Smooth muscle cell (in vitro differentiated cells): Measurements from ENCODE around the gene BTBD7. TPM values are rescaled to one million over a fixed set of nuclear protein-coding genes. Genes with fewer than 3 reads are reported as not detected.

Source experiments
- DNase-seq: peaks from one replicate; lab custom pipeline; 2025; ENCODE audit not compliant: unreplicated experiment; lab: John Stamatoyannopoulos, UW
- H2AFZ ChIP-seq: fragments of 200-600 bp; sonication (generic); 2 replicates; pipeline ENCODE4 v1.6.0; 2016; ENCODE audit warnings: antibody characterized with exemption, low read depth, mild to moderate bottlenecking
- H3F3A ChIP-seq: fragments of 200-600 bp; sonication (generic); 2 replicates; pipeline ENCODE4 v1.6.0; 2017; ENCODE audit warnings: antibody characterized with exemption, low read depth
- H3K27ac ChIP-seq: fragments of 200-600 bp; sonication (generic); 2 replicates; pipeline ENCODE4 v1.5.1; 2016; ENCODE audit warnings: low read depth, mild to moderate bottlenecking
- H3K27me3 ChIP-seq: fragments of 200-600 bp; sonication (generic); 2 replicates; pipeline ENCODE4 v1.6.1; 2016; ENCODE audit warnings: low read depth, mild to moderate bottlenecking
- H3K36me3 ChIP-seq: fragments of 200-600 bp; sonication (generic); 2 replicates; pipeline ENCODE4 v1.5.1; 2016; ENCODE audit warnings: low read depth
- H3K4me1 ChIP-seq: fragments of 200-600 bp; sonication (generic); 2 replicates; pipeline ENCODE4 v1.5.1; 2016; ENCODE audit warnings: low read depth
- H3K4me2 ChIP-seq: fragments of 200-600 bp; sonication (generic); 2 replicates; pipeline ENCODE4 v1.6.0; 2016; ENCODE audit warnings: mild to moderate bottlenecking
- H3K4me3 ChIP-seq: fragments of 200-600 bp; sonication (generic); 2 replicates; pipeline ENCODE4 v1.5.1; 2016; ENCODE audit warnings: mild to moderate bottlenecking
- H3K79me2 ChIP-seq: fragments of 200-600 bp; sonication (generic); 2 replicates; pipeline ENCODE4 v1.6.0; 2016; ENCODE audit warnings: low read depth, mild to moderate bottlenecking
- H3K9ac ChIP-seq: fragments of 200-600 bp; sonication (generic); 2 replicates; pipeline ENCODE4 v1.6.0; 2016; ENCODE audit warnings: low read depth
- H3K9me3 ChIP-seq: fragments of 200-600 bp; sonication (generic); replicated peaks from 2 replicates; pipeline ENCODE4 v1.5.1; 2016; ENCODE audit warnings: low read depth
- H4K20me1 ChIP-seq: fragments of 200-600 bp; sonication (generic); 2 replicates; pipeline ENCODE4 v1.6.0; 2016; ENCODE audit warnings: low read depth
- CTCF ChIP-seq: fragments of 200-600 bp; sonication (generic); IDR thresholded peaks from 2 replicates; pipeline ENCODE4 v1.5.1; 2017; ENCODE audit warnings: borderline replicate concordance, mild to moderate bottlenecking, antibody characterized with exemption; ENCODE audit not compliant: insufficient read depth, poor library complexity, severe bottlenecking
- WGBS: methylation state at CpG from one replicate; pipeline ENCODE4 v1.1.7; 2016; ENCODE audit warnings: low lambda C conversion rate; 5-methylcytosine and 5-hydroxymethylcytosine counted together
- polyA plus RNA-seq: library from polyadenylated mRNA; unstranded; fragments of >200 nt; fragmentation: Nextera tagmentation; extraction: Ambion mirVana; gene quantifications from 2 replicates; pipeline ENCODE4 v1.2.1, GENCODE V29; 2016
- total RNA-seq: library from RNA; depleted of rRNA; stranded (reverse); fragments of >200 nt; gene quantifications from 2 replicates; pipeline ENCODE4 v1.2.3, GENCODE V29; 2014

BTBD7 gene
- total and polyA plus RNA-seq, 2 experiments from 2014 or later: 14.1 to 34.7 TPM

- H3K9ac ChIP-seq: no peak overlapping the region
- H4K20me1 ChIP-seq: peaks cover 99% of the 10 kb centered on the region
- no peak overlapping the region for H2AFZ ChIP-seq
- H3K27me3 ChIP-seq: no peaks in the 10 kb centered on the region
- H3K36me3 ChIP-seq: no peaks in the 10 kb centered on the region
- no peak for TF ChIP-seq CTCF
- H3F3A ChIP-seq: peaks cover 7% of the 10 kb centered on the region
- peaks cover 100% of the 10 kb centered on the region for H3K79me2 ChIP-seq
- H3K4me1 ChIP-seq: peaks cover 3% of the 10 kb centered on the region
- H3K27ac ChIP-seq: no peak overlapping the region
- H3K9me3 ChIP-seq: no peaks in the 10 kb centered on the region
- WGBS: 97% methylated on average over 4 of the region's 4 CpGs
- no peak overlapping the region for H3K4me2 ChIP-seq
- DNase-seq: no peak
- no peak overlapping the region for H3K4me3 ChIP-seq
Measured at GRCh38 chr14:93323600-93324174, 9.1 kb downstream of the BTBD7 start.

GRCh38 chr14:93322929-93323599 is 9.8 kb downstream of the BTBD7 start:
- Histone ChIP-seq H3F3A (peaks cover 11% of the 10 kb centered on the region), H4K20me1 (peaks cover 99% of the 10 kb centered on the region), H3K79me2 (peaks cover 95% of the 10 kb centered on the region), H3K9me3 (no peaks in the 10 kb centered on the region), H3K4me1 (peaks cover 3% of the 10 kb centered on the region), H3K4me3 (no peak overlapping the region), H2AFZ (no peak overlapping the region), H3K9ac (no peak overlapping the region), H3K4me2 (no peak overlapping the region), H3K27me3 (no peaks in the 10 kb centered on the region), H3K27ac (no peak overlapping the region), H3K36me3 (no peaks in the 10 kb centered on the region)
- 95% methylated on average over 5 of the region's 5 CpGs for WGBS
- no peak for DNase-seq
- TF ChIP-seq CTCF: no peak

GRCh38 chr14:93320489-93320888 is 12.3 kb downstream of the BTBD7 start:
- DNase-seq: no peak
- peak overlapping the region; percentile 80 for H3K27ac ChIP-seq
- H3K4me3 ChIP-seq: no peak overlapping the region
- peaks cover 92% of the 10 kb centered on the region for H3K79me2 ChIP-seq
- no peak overlapping the region for H3K4me2 ChIP-seq
- H3F3A ChIP-seq: peaks cover 14% of the 10 kb centered on the region
- H3K9me3 ChIP-seq: no peaks in the 10 kb centered on the region
- peaks cover 99% of the 10 kb centered on the region for H4K20me1 ChIP-seq
- no peak for TF ChIP-seq CTCF
- peaks cover 3% of the 10 kb centered on the region for H3K4me1 ChIP-seq
- H3K36me3 ChIP-seq: no peaks in the 10 kb centered on the region
- no peak overlapping the region for H3K9ac ChIP-seq
- no peaks in the 10 kb centered on the region for H3K27me3 ChIP-seq
- H2AFZ ChIP-seq: no peak overlapping the region

GRCh38 chr14:93319958-93320357 is 12.9 kb downstream of the BTBD7 start:
- no peak for TF ChIP-seq CTCF
- Histone ChIP-seq H4K20me1 (peaks cover 99% of the 10 kb centered on the region), H3K9me3 (no peaks in the 10 kb centered on the region), H3K36me3 (no peaks in the 10 kb centered on the region), H3K9ac (no peak overlapping the region), H3K4me2 (no peak overlapping the region), H3K27me3 (no peaks in the 10 kb centered on the region), H3K4me1 (peaks cover 3% of the 10 kb centered on the region), H3K4me3 (no peak overlapping the region), H3F3A (peaks cover 14% of the 10 kb centered on the region), H3K79me2 (peaks cover 92% of the 10 kb centered on the region), H3K27ac (peak overlapping the region; percentile 80), H2AFZ (no peak overlapping the region)
- 83% methylated on average over 1 of the region's 1 CpG for WGBS
- DNase-seq: no peak
